Measurements from ENCODE around the gene COQ7.

COQ7 gene

DNA sequence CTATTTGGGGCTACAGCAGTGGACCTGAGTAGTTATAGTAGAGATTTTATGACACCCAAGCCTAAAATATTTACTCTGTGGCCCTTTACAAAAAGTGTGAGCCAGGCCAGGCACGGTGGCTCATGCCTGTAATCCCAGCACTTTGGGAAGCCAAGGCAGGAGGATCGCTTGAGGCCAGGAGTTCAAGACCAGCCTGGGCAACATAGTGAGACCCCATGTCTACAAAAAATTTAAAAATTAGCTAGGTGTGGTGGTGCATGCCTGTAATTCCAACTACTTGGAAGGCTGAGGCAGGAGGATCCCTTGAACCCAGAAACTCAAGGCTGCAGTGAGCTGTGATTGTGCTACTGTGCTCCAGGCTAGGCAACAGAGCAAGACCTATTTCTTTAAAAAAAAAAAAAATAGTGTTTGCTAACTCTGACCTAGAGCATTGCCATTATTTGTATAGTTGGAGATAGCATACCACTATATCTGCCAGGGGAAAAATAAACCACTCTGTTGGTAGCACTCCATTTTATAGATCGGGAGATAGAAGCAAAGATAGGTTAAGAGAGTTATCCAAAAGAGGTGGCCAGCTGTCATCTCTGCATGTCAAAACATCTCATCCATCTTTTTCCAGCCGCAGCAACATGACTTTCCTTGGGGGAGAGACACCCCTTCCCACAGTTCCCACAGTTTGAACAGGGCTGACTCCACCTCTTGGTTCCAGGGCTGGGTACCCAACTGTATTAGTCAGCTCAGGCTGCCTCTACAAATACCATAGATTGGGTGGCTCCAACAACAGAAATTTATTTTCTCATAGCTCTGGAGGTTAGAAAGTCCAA lies 43.3 kb downstream of the COQ7 start:
- intact Hi-C loops (cut with micrococcal nuclease), result no loop called here
- H3K27ac Mint-ChIP-seq, result no peak overlapping the region

DNA sequence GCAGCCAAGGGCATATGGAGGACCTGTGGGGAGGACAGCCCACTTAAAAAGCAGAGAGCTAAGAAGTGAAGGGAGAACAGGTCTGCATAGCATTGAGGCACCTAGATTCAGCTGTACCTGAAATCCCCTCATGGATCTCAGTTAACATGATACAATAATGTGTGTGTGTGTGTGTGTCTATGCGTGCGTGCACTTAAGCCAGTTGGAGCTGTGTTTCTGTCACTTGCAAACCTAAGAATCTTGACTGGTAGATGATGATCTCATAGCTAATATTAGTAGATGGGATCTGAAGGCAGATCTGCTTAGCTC lies 44.6 kb downstream of the COQ7 start:
- intact Hi-C loops (cut with micrococcal nuclease), result no loop called here
- Mint-ChIP-seq H3K9me3 (no peaks in the 10 kb centered on the region), H3K4me1 (ENCODE audit: low read depth) (peaks cover 54% of the 10 kb centered on the region), H3K27ac (no peak overlapping the region), H3K4me3 (no peak overlapping the region), H3K36me3 (ENCODE audit: low read depth) (peaks cover 35% of the 10 kb centered on the region), H3K27me3 (no peaks in the 10 kb centered on the region)

More for the DNA sequence above, 43.3 kb downstream of the COQ7 start:
- H3K9me3 Mint-ChIP-seq, result no peaks in the 10 kb centered on the region
- H3K4me1 Mint-ChIP-seq (ENCODE audit: low read depth), result peaks cover 60% of the 10 kb centered on the region
- H3K4me3 Mint-ChIP-seq, result no peak overlapping the region
- H3K27me3 Mint-ChIP-seq, result no peaks in the 10 kb centered on the region
- peaks cover 25% of the 10 kb centered on the region for H3K36me3 Mint-ChIP-seq (ENCODE audit: low read depth)

DNA sequence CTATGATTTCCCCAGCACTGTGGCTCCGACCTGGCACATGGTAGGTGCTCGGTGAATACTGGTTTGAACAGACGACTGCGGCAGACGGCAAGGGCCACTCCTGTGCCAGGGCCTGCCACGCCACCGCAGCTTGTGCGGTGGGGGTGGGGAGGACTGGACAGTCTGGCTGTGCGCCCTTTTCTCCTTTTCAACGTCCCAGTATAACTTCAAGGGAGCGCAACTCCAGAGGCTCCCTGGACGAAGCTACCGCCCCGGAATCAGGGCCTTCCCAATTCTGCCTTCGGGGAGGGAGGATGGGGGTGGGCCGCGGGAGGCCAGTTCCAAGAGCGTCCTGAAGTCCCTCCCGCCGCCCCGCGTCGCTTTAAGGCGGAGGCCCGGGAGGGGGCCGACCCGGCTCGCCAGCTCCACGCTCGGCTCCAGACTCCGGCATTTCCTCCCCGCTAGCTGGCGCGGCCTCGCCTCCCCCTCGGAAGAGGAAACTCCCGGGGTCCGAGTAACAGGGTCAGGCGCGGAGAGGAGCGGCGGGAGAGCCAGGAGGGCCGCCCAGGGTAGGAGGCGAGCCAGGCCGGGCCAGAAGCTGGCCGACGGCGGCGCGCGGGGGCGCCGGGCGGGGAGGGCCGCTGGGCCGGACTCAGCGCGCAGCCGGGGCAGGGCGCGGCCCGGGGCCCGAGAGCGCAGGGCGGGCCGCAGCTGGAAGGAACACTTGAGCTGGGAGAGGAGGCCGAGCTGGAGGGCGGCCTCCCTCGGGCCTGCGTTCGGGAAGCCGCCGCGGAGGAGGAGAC lies 46.4 kb downstream of the COQ7 start, which contains the start of gene ITPRIPL2:
Gene ITPRIPL2 (plus strand): TSS at position 388 of the 782 bp plus-strand sequence. CDS start 498 bp downstream, outside the sequence.
- Mint-ChIP-seq H3K4me1 (ENCODE audit: low read depth) (peaks cover 46% of the 10 kb centered on the region), H3K36me3 (ENCODE audit: low read depth) (peaks cover 44% of the 10 kb centered on the region), H3K4me3 (peak within 1 kb of the TSS; percentile 97), H3K9me3 (no peaks in the 10 kb centered on the region), H3K27ac (peak within 1 kb of the TSS; percentile 93), H3K27me3 (no peaks in the 10 kb centered on the region)
- intact Hi-C loops (cut with micrococcal nuclease), result no loop called here

DNA sequence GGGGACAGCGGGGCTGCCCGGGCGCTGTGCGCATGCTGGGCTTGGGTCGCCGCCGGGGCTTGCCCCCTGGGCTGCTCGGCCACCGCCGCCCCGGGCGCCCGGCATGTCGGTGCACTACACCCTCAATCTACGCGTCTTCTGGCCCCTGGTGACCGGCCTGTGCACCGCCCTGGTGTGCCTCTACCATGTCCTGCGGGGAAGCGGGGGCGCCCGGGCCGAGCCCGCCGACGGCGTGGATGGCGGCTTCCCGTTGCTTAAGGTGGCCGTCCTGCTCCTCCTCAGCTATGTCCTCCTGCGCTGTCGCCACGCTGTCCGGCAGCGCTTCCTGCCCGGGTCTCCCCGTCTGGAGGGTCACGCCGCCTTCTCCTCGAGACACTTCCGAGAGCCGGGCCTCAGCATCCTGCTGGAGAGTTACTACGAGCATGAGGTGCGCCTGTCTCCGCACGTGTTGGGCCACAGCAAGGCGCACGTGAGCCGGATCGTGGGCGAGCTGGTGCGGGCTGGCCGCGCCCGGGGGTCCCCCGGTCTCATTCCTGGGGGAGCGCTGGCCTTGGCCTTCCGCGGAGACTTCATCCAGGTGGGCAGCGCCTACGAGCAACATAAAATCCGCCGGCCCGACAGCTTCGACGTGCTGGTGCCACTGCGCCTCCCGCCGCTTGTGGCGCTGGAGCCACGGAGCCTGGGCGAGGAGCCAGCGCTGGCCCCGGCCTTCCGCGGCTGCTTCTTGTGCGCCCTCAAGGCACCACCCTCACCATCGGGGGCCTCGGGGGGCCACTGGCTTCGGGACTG lies 47.1 kb downstream of the COQ7 start:
- intact Hi-C loops (cut with micrococcal nuclease), result loop anchor here (5.0 kb wide), 2 partner anchors 63 to 178 kb away; no protein-coding TSS in a partner anchor
- peaks cover 50% of the 10 kb centered on the region for H3K36me3 Mint-ChIP-seq (ENCODE audit: low read depth)
- no peaks in the 10 kb centered on the region for H3K9me3 Mint-ChIP-seq
- H3K4me3 Mint-ChIP-seq, result peak overlapping the region; percentile 97
- H3K4me1 Mint-ChIP-seq (ENCODE audit: low read depth), result peaks cover 47% of the 10 kb centered on the region
- no peaks in the 10 kb centered on the region for H3K27me3 Mint-ChIP-seq
- H3K27ac Mint-ChIP-seq, result peak overlapping the region; percentile 93

DNA sequence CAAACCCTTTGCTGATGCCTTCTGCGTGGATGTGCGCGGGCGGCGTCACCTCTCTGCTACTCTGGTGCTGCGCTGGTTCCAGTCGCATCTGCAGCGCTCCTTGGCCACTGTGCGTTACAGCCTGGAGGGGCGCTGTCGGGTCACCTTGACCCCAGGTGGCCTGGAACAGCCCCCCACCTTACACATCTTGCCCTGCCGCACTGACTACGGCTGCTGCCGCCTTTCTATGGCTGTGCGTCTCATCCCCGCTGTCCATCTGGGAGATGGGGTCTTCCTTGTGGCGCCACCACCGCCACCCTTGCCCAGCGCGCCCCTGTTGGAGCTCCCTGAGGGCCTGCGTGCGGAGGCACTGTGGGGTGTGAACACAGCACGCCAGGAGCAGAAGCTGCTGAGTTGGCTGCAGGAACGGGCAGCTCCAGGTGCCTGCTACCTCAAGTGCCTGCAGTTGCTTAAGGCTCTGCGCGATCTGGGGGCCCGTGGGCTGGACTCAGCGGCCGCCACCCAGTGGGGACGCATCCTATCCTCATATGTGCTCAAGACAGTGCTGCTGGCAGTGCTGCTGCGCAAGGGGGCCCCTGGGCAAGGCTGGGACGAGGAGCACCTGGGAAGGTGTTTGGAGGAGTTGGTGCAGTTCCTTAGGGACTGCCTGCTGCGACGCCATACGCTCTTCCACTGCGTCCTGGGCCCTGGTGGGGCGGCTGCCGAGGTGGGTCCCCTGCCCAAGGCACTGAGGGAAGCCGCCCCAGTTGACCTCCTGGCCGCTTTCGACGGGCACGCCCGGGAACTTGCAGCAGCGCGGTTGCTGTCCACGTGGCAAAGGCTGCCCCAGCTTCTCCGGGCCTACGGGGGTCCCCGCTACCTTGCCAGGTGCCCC lies 48.0 kb downstream of the COQ7 start:
- H3K36me3 Mint-ChIP-seq (ENCODE audit: low read depth), result peaks cover 57% of the 10 kb centered on the region
- no peaks in the 10 kb centered on the region for H3K9me3 Mint-ChIP-seq
- intact Hi-C loops (cut with micrococcal nuclease), result loop anchor here (2.0 to 5.0 kb wide), 3 partner anchors 15 to 177 kb away; no protein-coding TSS in a partner anchor
- no peaks in the 10 kb centered on the region for H3K27me3 Mint-ChIP-seq
- H3K4me3 Mint-ChIP-seq, result peak overlapping the region; percentile 97
- peaks cover 54% of the 10 kb centered on the region for H3K4me1 Mint-ChIP-seq (ENCODE audit: low read depth)
- peak overlapping the region; percentile 93 for H3K27ac Mint-ChIP-seq

DNA sequence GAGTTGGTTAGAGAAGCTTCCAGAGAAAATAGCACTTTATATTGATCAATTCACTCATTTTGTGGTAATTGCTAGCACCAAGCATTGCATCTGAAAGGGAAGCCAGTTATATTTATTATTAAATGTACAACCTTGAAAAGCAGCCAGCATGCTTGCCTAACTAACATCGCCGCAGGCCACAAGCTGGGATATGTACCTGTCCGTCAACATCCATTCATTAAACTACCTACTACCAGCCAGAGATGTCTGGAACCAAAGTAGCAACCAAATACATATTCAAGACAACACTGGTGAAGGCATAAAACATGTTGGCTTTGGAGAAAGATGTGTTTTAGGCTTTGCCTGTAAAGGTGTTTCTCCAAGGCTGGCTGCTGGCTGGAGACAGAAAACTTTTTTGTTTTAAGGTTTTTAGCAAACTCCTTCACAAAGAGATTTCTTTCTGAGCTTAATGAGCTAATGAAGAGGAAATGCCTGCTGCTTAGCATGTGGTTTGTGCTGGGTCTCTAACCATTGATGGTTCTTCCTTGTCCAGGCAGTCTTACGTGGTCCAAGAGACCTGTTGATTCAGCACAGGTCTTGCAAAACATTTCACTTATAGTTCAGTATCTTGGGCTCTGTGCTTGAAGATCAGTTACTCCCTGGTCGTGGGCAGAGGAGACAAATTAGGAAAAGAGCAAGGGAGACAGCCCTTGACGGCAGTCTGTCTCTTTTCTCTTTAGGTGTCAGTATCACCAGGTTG lies 49.5 kb downstream of the COQ7 start:
- no peaks in the 10 kb centered on the region for H3K27me3 Mint-ChIP-seq
- peaks cover 65% of the 10 kb centered on the region for H3K4me1 Mint-ChIP-seq (ENCODE audit: low read depth)
- peak overlapping the region; percentile 85 for H3K27ac Mint-ChIP-seq
- H3K36me3 Mint-ChIP-seq (ENCODE audit: low read depth), result peaks cover 72% of the 10 kb centered on the region
- no peaks in the 10 kb centered on the region for H3K9me3 Mint-ChIP-seq
- H3K4me3 Mint-ChIP-seq, result peak overlapping the region; percentile 97
- intact Hi-C loops (cut with micrococcal nuclease), result loop anchor here (2.0 to 5.0 kb wide), 3 partner anchors 14 to 175 kb away; no protein-coding TSS in a partner anchor

DNA sequence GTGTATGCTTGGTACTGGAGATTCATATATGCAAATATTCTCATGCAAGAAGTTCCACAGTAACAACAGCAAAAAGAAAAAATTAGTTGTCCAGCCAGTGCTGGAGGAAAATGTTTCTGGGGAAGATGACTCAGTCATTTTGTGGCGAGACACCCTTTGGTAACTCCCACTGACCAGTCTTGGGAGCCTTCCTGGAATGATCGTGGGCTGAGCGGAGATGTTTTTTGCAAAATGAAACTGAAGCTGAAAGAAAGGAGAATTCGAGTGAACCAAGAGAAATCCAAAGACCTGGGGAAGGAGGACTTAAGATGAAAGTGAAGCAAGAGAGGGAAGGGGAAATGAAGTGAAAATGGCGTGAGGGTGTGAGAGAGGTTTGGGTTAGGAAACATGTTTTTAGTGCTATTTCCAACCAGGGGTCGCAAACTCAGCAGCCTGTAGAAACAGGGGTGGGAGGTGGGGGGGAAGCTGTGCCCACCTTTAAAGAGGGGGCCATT lies 51.6 kb downstream of the COQ7 start:
- peak overlapping the region; percentile 73 for H3K4me3 Mint-ChIP-seq

DNA sequence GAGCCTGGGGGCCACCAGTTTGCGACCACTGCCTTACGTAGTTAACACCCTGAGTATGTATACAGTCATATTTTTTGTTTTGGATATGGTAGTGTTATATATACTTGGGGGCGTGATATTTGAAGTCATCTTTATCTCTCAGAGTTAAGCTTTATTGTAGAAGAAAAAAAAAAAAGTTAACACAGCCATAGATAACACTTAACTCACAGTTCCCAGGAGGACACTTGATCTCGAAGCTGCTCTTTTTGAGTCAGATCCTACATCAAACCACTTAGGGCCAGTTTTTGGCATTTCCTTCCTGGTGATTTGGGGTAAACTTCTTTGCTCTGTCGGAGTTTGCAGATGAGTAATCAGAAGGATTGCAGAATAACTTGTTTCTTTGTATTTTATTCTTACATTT lies 52.1 kb downstream of the COQ7 start:
- H3K27ac Mint-ChIP-seq, result peak overlapping the region; percentile 85
- H3K4me1 Mint-ChIP-seq (ENCODE audit: low read depth), result peaks cover 70% of the 10 kb centered on the region
- peaks cover 86% of the 10 kb centered on the region for H3K36me3 Mint-ChIP-seq (ENCODE audit: low read depth)
- no peaks in the 10 kb centered on the region for H3K27me3 Mint-ChIP-seq
- intact Hi-C loops (cut with micrococcal nuclease), result loop anchor here (1.0 to 5.0 kb wide), 4 partner anchors 8 to 173 kb away; no protein-coding TSS in a partner anchor
- H3K4me3 Mint-ChIP-seq, result no peak overlapping the region
- no peaks in the 10 kb centered on the region for H3K9me3 Mint-ChIP-seq

More for the DNA sequence above, 51.6 kb downstream of the COQ7 start:
- Mint-ChIP-seq H3K27ac (peak overlapping the region; percentile 85), H3K36me3 (ENCODE audit: low read depth) (peaks cover 86% of the 10 kb centered on the region), H3K9me3 (no peaks in the 10 kb centered on the region), H3K4me1 (ENCODE audit: low read depth) (peaks cover 66% of the 10 kb centered on the region), H3K27me3 (no peaks in the 10 kb centered on the region)
- intact Hi-C loops (cut with micrococcal nuclease), result loop anchor here (1.0 to 5.0 kb wide), 4 partner anchors 8 to 173 kb away; no protein-coding TSS in a partner anchor

DNA sequence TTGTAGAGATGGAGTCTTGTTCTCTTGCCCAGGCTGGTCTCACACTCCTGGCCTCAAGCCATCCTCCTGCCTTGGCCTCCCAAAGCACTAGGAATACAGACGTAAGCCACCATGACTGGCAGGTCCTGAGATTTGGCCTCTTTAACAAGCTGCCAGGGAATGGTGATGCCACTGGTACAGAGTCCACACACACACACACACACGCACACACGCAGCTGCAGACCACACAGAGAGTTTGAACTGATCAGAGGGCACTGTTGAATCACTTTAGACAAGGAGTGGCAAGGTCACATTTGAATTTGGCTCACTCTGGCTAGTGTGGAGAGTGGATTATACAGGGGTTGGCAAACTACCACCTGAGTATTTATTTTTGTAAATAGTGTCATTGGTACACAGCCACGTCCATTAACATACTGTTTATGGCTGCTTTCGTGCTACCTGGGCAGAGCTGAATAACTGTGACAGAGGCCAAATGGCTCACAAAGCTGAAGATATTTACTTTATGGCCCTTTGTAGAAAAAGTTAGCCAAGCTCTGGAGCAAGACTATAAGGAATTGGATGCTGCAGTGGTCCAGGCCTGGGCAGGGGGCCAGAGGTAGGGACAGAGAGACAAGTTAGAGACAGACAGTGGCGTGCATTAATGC lies 56.2 kb downstream of the COQ7 start:
- Mint-ChIP-seq H3K4me1 (ENCODE audit: low read depth) (peaks cover 76% of the 10 kb centered on the region), H3K27ac (peak overlapping the region; percentile 20), H3K4me3 (no peak overlapping the region), H3K9me3 (no peaks in the 10 kb centered on the region), H3K27me3 (no peaks in the 10 kb centered on the region), H3K36me3 (ENCODE audit: low read depth) (peaks cover 71% of the 10 kb centered on the region)
- intact Hi-C loops (cut with micrococcal nuclease), result no loop called here

DNA sequence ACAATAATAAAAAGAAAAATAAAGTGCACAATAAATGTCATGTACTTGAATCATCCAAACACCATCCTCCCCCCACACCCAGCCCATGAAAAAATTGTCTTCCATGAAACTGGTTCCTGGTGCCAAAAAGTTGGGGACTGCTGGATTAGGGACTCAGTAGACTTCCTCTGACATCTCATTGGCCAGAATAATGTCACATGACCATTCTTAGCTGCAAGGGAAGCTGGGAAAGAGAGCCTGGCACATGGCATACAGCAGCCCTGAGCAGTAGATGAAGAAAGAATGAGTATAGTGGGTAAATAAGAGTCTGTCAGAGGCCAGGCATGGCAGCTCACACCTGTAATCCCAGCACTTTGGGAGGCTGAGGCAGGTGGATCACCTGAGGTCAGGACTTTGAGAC lies 58.9 kb downstream of the COQ7 start:
- intact Hi-C loops (cut with micrococcal nuclease), result no loop called here
- Mint-ChIP-seq H3K27me3 (no peaks in the 10 kb centered on the region), H3K27ac (peak overlapping the region; percentile 93), H3K9me3 (no peaks in the 10 kb centered on the region), H3K36me3 (ENCODE audit: low read depth) (peaks cover 47% of the 10 kb centered on the region), H3K4me3 (no peak overlapping the region), H3K4me1 (ENCODE audit: low read depth) (peaks cover 83% of the 10 kb centered on the region)

DNA sequence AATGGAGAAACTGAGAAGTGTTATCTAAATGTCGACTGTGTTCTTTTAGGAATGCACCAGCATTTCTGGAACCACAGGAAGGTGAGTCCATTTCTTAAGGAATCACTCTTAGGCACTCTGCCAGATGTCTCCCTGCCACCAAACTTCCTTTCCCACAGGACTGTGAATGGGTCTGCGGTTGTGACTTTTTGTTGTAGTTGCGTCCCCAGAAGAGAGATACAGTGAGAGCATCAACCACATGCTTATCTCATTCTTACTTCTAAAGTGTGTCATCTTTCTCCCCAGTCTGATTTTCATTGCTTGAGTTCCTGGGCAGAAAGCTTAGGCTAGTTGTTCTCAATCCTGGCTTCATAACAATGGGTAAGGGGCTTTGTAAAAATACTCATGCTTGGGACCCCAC lies 59.8 kb downstream of the COQ7 start:
- H3K9me3 Mint-ChIP-seq, result no peaks in the 10 kb centered on the region
- peaks cover 38% of the 10 kb centered on the region for H3K36me3 Mint-ChIP-seq (ENCODE audit: low read depth)
- H3K4me3 Mint-ChIP-seq, result peak overlapping the region; percentile 35
- H3K27me3 Mint-ChIP-seq, result no peaks in the 10 kb centered on the region
- intact Hi-C loops (cut with micrococcal nuclease), result loop anchor here (1.0 kb wide), 1 partner anchor 8 kb away; no protein-coding TSS in a partner anchor
- peaks cover 84% of the 10 kb centered on the region for H3K4me1 Mint-ChIP-seq (ENCODE audit: low read depth)
- peak overlapping the region; percentile 93 for H3K27ac Mint-ChIP-seq

Measured in dendritic cell treated with granulocyte-macrophage colony-stimulating factor and Interleukin-4, amounts not matched to agents 40 ng/mL and 50 ng/mL, for 4 days (primary cell).